ENCODE data around the gene CD207.

- TF ChIP-seq POLR2A (IDR thresholded peaks at IDR 0.05) (no peak), CTCF (IDR thresholded peaks at IDR 0.05) (no peak)
Observed at GRCh38 chr2:70784320-70784719, 51.3 kb downstream of the CD207 start.

Data from tibial nerve (tissue), 3 donors.